ENCODE measurements around the gene METRN.

Gene METRN

GRCh38 chr16:693364-693763 lies 21.6 kb upstream of the METRN start:
- DNase-seq, result no peak

GRCh38 chr16:693766-694165 lies 21.2 kb upstream of the METRN start:
- no peak for DNase-seq

- DNase-seq, result no peak
Observed at GRCh38 chr16:694187-694862, 20.6 kb upstream of the METRN start.

- DNase-seq, result no peak
Observed at GRCh38 chr16:694863-695354, 20.0 kb upstream of the METRN start.

GRCh38 chr16:695355-696089 lies 19.4 kb upstream of the METRN start:
- DNase-seq, result peak in 1 of 3 donors; percentile 23

- DNase-seq, result no peak
Observed at GRCh38 chr16:698911-699671, 15.8 kb upstream of the METRN start.

- DNase-seq, result peak; percentile 25 to 65 (median 40)
Observed at GRCh38 chr16:700684-701584, 14.0 kb upstream of the METRN start.

GRCh38 chr16:702341-702740 lies 12.6 kb upstream of the METRN start:
- no peak for DNase-seq

- no peak for DNase-seq
Observed at GRCh38 chr16:703406-703805, 11.5 kb upstream of the METRN start.

GRCh38 chr16:704047-704446 lies 10.9 kb upstream of the METRN start:
- DNase-seq, result no peak

GRCh38 chr16:704552-705380 lies 10.2 kb upstream of the METRN start:
- no peak for DNase-seq

- DNase-seq, result peak in 2 of 3 donors; percentile 15 to 21
Observed at GRCh38 chr16:705431-706188, 9.3 kb upstream of the METRN start, which contains the start of gene FBXL16. FBXL16 (minus strand) TSS chr16:705801; CDS start chr16:697405, 8,396 bp downstream.

- DNase-seq, result no peak
Observed at GRCh38 chr16:706189-707061, 8.5 kb upstream of the METRN start.

- DNase-seq, result peak in 1 of 3 donors; percentile 16
Observed at GRCh38 chr16:707062-707538, 7.8 kb upstream of the METRN start.

- peak in 1 of 3 donors; percentile 14 for DNase-seq
Observed at GRCh38 chr16:708019-708418, 6.9 kb upstream of the METRN start.

GRCh38 chr16:708959-709358 lies 6.0 kb upstream of the METRN start:
- DNase-seq, result no peak

GRCh38 chr16:709566-710499 lies 5.1 kb upstream of the METRN start:
- DNase-seq, result peak; percentile 32 to 37 (median 32)

- no peak for DNase-seq
Observed at GRCh38 chr16:710500-711075, 4.3 kb upstream of the METRN start.

Measured in suppressor macrophage treated with lipopolysaccharide for 1 hour (primary cell).